GM12873 (cell line): ENCODE results near the gene CDKN3.

Experiments
- CTCF ChIP-seq: IDR thresholded peaks from 2 replicates; pipeline ENCODE4 v1.5.1; 2012; ENCODE audit warnings: low read depth, mild to moderate bottlenecking, moderate library complexity, low read length, control low read depth; ENCODE audit not compliant: insufficient read depth; ENCODE audit errors: missing control alignments

CDKN3 gene

GRCh38 chr14:54435500-54435981 lies 38.7 kb downstream of the CDKN3 start:
- TF ChIP-seq CTCF, result no peak

GRCh38 chr14:54438703-54439102 lies 41.9 kb downstream of the CDKN3 start:
- no peak for TF ChIP-seq CTCF

- no peak for TF ChIP-seq CTCF
These were observed 43.2 kb downstream of the CDKN3 start for GRCh38 chr14:54440037-54440436.

GRCh38 chr14:54440476-54440872 lies 43.7 kb downstream of the CDKN3 start:
- no peak for TF ChIP-seq CTCF

GRCh38 chr14:54440873-54441868 lies 44.4 kb downstream of the CDKN3 start, which contains the start of gene CNIH1:
Gene CNIH1, minus strand, starts transcription at chr14:54441374. Its CDS starts 47 bp downstream, at chr14:54441327.
- TF ChIP-seq CTCF, result peak; percentile 92

GRCh38 chr14:54443981-54444380 lies 47.2 kb downstream of the CDKN3 start:
- no peak for TF ChIP-seq CTCF

GRCh38 chr14:54444681-54445080 lies 47.9 kb downstream of the CDKN3 start:
- no peak for TF ChIP-seq CTCF
